Measurements from ENCODE around the gene INPP5D. TPM values are rescaled to one million over a fixed set of nuclear protein-coding genes. Genes with fewer than 3 reads are reported as not detected.

INPP5D gene
- total RNA-seq, 4 donors from 2014 or later, result 11.6 to 333 (median 26.2) TPM

DNA sequence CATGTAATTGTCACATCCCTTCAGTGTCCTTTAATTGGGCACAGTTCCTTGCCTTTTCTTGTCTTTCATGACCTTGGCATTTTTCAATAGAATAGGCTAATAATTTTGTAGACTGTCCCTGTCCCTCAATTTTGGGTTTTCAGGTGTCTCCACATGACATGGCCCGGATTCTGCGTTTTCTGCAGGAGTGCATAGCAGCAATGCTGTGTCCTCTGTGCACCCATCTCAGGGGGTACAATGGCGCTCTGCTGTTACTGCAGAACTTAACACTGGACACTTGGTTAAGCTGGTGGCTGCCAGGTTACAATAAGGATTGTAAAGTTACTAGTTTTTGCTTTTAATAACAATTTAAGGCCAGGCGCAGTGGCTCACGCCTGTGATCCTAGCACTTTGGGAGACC is 51.3 kb downstream of the INPP5D start:
- no peak for TF ChIP-seq POLR2A (IDR thresholded peaks at IDR 0.05)
- TF ChIP-seq, protein P1, sequence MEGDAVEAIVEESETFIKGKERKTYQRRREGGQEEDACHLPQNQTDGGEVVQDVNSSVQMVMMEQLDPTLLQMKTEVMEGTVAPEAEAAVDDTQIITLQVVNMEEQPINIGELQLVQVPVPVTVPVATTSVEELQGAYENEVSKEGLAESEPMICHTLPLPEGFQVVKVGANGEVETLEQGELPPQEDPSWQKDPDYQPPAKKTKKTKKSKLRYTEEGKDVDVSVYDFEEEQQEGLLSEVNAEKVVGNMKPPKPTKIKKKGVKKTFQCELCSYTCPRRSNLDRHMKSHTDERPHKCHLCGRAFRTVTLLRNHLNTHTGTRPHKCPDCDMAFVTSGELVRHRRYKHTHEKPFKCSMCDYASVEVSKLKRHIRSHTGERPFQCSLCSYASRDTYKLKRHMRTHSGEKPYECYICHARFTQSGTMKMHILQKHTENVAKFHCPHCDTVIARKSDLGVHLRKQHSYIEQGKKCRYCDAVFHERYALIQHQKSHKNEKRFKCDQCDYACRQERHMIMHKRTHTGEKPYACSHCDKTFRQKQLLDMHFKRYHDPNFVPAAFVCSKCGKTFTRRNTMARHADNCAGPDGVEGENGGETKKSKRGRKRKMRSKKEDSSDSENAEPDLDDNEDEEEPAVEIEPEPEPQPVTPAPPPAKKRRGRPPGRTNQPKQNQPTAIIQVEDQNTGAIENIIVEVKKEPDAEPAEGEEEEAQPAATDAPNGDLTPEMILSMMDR (IDR thresholded peaks at IDR 0.05), result no peak
- Histone ChIP-seq H3K36me3 (no peaks in the 10 kb centered on the region), H3K4me3 (no peak overlapping the region), H3K27ac (no peak overlapping the region), H3K27me3 (no peaks in the 10 kb centered on the region), H3K4me1 (peaks cover 0 to 18% (median 0%) of the 10 kb centered on the region in 4 donors), H3K9me3 (no peaks in the 10 kb centered on the region)
- DNase-seq, result no peak

- no peak for TF ChIP-seq POLR2A (IDR thresholded peaks at IDR 0.05)
- TF ChIP-seq, protein P1 (IDR thresholded peaks at IDR 0.05), result no peak
- Histone ChIP-seq H3K27ac (no peak overlapping the region), H3K9me3 (no peaks in the 10 kb centered on the region), H3K27me3 (no peaks in the 10 kb centered on the region), H3K4me1 (peaks cover 0 to 10% (median 0%) of the 10 kb centered on the region in 4 donors), H3K4me3 (no peak overlapping the region), H3K36me3 (no peaks in the 10 kb centered on the region)
- no peak for DNase-seq
Measured at GRCh38 chr2:233112329-233112728, 52.2 kb downstream of the INPP5D start.

GRCh38 chr2:233112776-233113452 is 52.8 kb downstream of the INPP5D start:
- Histone ChIP-seq H3K4me3 (no peak overlapping the region), H3K9me3 (no peaks in the 10 kb centered on the region), H3K27me3 (no peaks in the 10 kb centered on the region), H3K4me1 (peaks cover 0 to 6% (median 0%) of the 10 kb centered on the region in 4 donors), H3K36me3 (no peaks in the 10 kb centered on the region), H3K27ac (no peak overlapping the region)
- no peak for DNase-seq
- no peak for TF ChIP-seq POLR2A (IDR thresholded peaks at IDR 0.05)

DNA sequence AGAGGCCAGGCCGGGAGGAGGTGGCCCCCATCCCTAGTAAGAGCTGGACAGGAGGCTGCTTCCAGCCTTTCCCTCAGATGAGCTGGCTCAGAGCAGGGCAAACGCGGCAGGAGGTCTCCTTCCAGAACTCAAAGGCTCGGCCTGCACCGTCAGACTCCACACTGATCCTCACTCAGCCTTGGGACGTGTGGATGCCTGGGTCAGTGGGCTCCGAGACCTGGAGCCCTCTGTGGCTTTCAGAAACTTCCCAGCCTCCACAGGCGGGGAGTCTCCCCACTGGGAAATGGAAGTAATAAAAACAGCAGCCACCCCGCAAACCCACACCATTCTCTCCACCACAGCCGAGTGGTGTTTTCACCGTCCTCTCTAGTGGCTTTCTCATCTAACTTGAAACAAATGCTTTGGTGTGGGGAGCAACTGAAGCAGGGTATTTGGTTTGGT is 54.3 kb downstream of the INPP5D start:
- TF ChIP-seq, protein P1 (IDR thresholded peaks at IDR 0.05), result no peak
- no peak for TF ChIP-seq POLR2A (IDR thresholded peaks at IDR 0.05)
- H3K4me1 ChIP-seq, result no peaks in the 10 kb centered on the region
- H3K27me3 ChIP-seq, result no peaks in the 10 kb centered on the region
- no peak for DNase-seq
- peak overlapping the region in 1 of 4 donors; percentile 57 for H3K27ac ChIP-seq
- no peaks in the 10 kb centered on the region for H3K9me3 ChIP-seq
- H3K4me3 ChIP-seq, result no peak overlapping the region
- no peaks in the 10 kb centered on the region for H3K36me3 ChIP-seq

GRCh38 chr2:233115121-233115520 is 55.0 kb downstream of the INPP5D start:
- TF ChIP-seq, protein P1 (IDR thresholded peaks at IDR 0.05), result no peak
- TF ChIP-seq POLR2A (IDR thresholded peaks at IDR 0.05), result no peak
- H3K27ac ChIP-seq, result no peak overlapping the region

DNA sequence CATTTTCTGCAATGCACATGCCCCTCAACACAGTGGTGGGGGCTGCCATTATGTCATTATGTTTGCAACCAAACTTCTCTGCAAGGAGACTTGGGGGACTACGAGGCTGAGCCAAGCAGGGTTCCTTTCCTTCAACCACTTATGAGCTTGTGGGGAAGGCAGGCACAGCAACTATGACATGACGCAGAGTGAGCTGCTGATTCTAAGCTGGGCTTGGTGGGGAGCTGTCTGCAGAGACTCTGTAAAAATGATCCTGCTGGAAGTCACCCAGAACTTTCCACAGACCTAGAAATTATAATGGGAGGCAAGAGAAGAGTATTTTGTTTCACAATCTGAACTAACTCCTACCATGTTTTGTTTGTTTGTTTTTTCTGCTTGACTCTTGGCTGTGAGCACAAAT is 55.6 kb downstream of the INPP5D start:
- DNase-seq, result no peak
- Histone ChIP-seq H3K27me3 (no peaks in the 10 kb centered on the region), H3K4me1 (no peaks in the 10 kb centered on the region), H3K36me3 (no peaks in the 10 kb centered on the region), H3K9me3 (no peaks in the 10 kb centered on the region), H3K27ac (no peak overlapping the region), H3K4me3 (no peak overlapping the region)
- TF ChIP-seq, protein P1 (IDR thresholded peaks at IDR 0.05), result no peak
- TF ChIP-seq POLR2A (IDR thresholded peaks at IDR 0.05), result no peak

More at GRCh38 chr2:233115121-233115520, 55.0 kb downstream of the INPP5D start:
- H3K4me1 ChIP-seq, result no peaks in the 10 kb centered on the region
- H3K9me3 ChIP-seq, result no peaks in the 10 kb centered on the region
- no peaks in the 10 kb centered on the region for H3K36me3 ChIP-seq
- no peaks in the 10 kb centered on the region for H3K27me3 ChIP-seq
- DNase-seq, result no peak
- H3K4me3 ChIP-seq, result no peak overlapping the region
